NCI-H1436 (cell line): Measurements from ENCODE around the gene HAGH.

Experiments
- DNase-seq: peaks from one replicate; lab custom pipeline; 2025; lab: John Stamatoyannopoulos, UW

HAGH gene

GRCh38 chr16:1831186-1832075 lies 4.8 kb upstream of the HAGH start:
- DNase-seq = no peak

GRCh38 chr16:1830213-1830612 lies 3.6 kb upstream of the HAGH start:
- no peak for DNase-seq

GRCh38 chr16:1828645-1829410 lies 2.2 kb upstream of the HAGH start:
- no peak for DNase-seq

- peak; percentile 56 for DNase-seq
These were observed 548 bp downstream of the HAGH start for GRCh38 chr16:1825864-1826690.

- DNase-seq = no peak
These were observed 1.2 kb downstream of the HAGH start for GRCh38 chr16:1825381-1825863.

GRCh38 chr16:1823821-1824220 lies 2.8 kb downstream of the HAGH start:
- no peak for DNase-seq

- DNase-seq = no peak
These were observed 3.8 kb downstream of the HAGH start for GRCh38 chr16:1822801-1823200.

GRCh38 chr16:1821861-1822611 lies 4.6 kb downstream of the HAGH start:
- no peak for DNase-seq

- no peak for DNase-seq
These were observed 5.7 kb downstream of the HAGH start for GRCh38 chr16:1820946-1821290.

- no peak for DNase-seq
These were observed 6.3 kb downstream of the HAGH start for GRCh38 chr16:1820096-1820945.

GRCh38 chr16:1819611-1820010 lies 7.0 kb downstream of the HAGH start:
- no peak for DNase-seq

GRCh38 chr16:1818873-1819525 lies 7.6 kb downstream of the HAGH start:
- DNase-seq = no peak

- no peak for DNase-seq
These were observed 8.3 kb downstream of the HAGH start for GRCh38 chr16:1818204-1818872.

GRCh38 chr16:1817716-1818115 lies 8.9 kb downstream of the HAGH start:
- DNase-seq = no peak

- no peak for DNase-seq
These were observed 9.4 kb downstream of the HAGH start for GRCh38 chr16:1817276-1817589.

GRCh38 chr16:1816396-1817275 lies 10.0 kb downstream of the HAGH start:
- no peak for DNase-seq

- DNase-seq = no peak
These were observed 11.2 kb downstream of the HAGH start for GRCh38 chr16:1815461-1815860.

GRCh38 chr16:1812732-1813163 lies 13.9 kb downstream of the HAGH start:
- no peak for DNase-seq

- no peak for DNase-seq
These were observed 16.1 kb downstream of the HAGH start for GRCh38 chr16:1810536-1810935.
